Measurements from ENCODE around the gene ESD.

Gene ESD

DNA sequence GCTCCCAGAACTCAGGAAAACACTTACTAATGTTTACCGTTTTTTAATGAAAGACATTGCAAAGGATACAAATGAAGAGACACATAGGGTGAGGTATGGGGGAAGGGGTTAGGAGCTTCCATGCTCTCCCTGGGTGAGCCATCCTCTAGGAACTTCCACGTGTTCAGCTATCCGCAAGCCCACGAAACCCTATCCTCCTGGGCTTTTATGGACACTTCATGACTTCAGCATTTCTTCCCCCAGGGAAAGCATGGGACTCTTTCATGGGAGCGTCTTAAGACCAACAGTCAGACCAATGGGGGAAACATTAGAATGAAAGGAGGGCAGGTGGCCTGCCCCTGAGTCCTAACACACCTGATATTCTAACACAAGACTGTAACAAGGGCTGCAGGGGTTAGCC, 6.6 kb upstream of the ESD start:
- TF ChIP-seq TAF1 (IDR thresholded peaks at IDR 0.05; ENCODE audit: borderline replicate concordance, insufficient read depth, low read length) = no peak

DNA sequence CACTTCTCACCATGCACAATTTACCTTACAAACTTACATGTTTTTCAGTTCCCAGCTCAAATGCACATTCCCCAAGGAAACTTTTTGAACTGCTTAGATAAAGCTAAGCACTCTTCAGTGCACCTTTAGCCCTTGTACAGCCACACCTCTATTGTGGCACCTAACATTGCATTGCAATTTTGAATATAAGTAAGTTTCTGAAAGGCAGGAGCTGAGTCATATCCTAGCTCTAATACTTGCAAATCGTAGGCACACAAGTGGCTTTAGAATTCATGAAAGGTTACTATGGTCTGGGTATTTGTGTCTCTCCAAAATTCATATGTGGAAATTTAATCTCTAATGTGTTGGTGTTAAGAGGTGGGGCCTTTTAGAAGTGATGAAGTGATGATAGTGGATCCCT, 4.9 kb upstream of the ESD start:
- TF ChIP-seq TAF1 (IDR thresholded peaks at IDR 0.05; ENCODE audit: borderline replicate concordance, insufficient read depth, low read length) = no peak
- no peak for TF ChIP-seq POLR2AphosphoS5 (IDR thresholded peaks at IDR 0.05; ENCODE audit: low read depth, low read length)
- TF ChIP-seq, protein P1, sequence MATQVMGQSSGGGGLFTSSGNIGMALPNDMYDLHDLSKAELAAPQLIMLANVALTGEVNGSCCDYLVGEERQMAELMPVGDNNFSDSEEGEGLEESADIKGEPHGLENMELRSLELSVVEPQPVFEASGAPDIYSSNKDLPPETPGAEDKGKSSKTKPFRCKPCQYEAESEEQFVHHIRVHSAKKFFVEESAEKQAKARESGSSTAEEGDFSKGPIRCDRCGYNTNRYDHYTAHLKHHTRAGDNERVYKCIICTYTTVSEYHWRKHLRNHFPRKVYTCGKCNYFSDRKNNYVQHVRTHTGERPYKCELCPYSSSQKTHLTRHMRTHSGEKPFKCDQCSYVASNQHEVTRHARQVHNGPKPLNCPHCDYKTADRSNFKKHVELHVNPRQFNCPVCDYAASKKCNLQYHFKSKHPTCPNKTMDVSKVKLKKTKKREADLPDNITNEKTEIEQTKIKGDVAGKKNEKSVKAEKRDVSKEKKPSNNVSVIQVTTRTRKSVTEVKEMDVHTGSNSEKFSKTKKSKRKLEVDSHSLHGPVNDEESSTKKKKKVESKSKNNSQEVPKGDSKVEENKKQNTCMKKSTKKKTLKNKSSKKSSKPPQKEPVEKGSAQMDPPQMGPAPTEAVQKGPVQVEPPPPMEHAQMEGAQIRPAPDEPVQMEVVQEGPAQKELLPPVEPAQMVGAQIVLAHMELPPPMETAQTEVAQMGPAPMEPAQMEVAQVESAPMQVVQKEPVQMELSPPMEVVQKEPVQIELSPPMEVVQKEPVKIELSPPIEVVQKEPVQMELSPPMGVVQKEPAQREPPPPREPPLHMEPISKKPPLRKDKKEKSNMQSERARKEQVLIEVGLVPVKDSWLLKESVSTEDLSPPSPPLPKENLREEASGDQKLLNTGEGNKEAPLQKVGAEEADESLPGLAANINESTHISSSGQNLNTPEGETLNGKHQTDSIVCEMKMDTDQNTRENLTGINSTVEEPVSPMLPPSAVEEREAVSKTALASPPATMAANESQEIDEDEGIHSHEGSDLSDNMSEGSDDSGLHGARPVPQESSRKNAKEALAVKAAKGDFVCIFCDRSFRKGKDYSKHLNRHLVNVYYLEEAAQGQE (IDR thresholded peaks at IDR 0.05; ENCODE audit: insufficient read depth in 1 of 2, low read depth in 2 of 2, low read length in 2 of 2) = no peak
- no peak for TF ChIP-seq SIN3A (IDR thresholded peaks at IDR 0.05; ENCODE audit: borderline replicate concordance, insufficient read depth, low read length)
- no peak for TF ChIP-seq FOXP2 (optimal IDR thresholded peaks at IDR 0.05; ENCODE audit: borderline replicate concordance, extremely low read depth, extremely low read length, insufficient read depth)

DNA sequence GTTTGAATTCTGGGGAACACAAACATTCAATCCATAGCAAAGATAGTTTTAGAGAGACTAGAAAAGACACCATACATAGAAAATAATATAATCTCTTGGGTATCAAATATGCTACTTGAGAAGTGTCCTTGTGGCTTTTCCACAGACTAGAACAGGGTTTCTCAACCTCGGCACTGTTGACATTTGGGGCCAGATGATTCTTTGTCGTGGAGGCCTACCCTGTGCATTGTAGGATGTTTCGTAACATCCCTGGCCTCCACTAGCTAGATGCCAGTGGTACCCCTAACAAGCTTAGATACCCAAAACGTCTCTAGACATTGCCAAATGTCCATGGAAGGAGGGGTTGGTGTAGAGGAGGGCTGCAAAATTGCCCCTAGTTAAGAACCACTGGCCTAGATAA, 2.2 kb upstream of the ESD start:
- TF ChIP-seq, protein P1 (IDR thresholded peaks at IDR 0.05; ENCODE audit: insufficient read depth in 1 of 2, low read depth in 2 of 2, low read length in 2 of 2) = no peak
- TF ChIP-seq FOXP2 (optimal IDR thresholded peaks at IDR 0.05; ENCODE audit: borderline replicate concordance, extremely low read depth, extremely low read length, insufficient read depth) (no peak), SIN3A (IDR thresholded peaks at IDR 0.05; ENCODE audit: borderline replicate concordance, insufficient read depth, low read length) (no peak), TAF1 (IDR thresholded peaks at IDR 0.05; ENCODE audit: borderline replicate concordance, insufficient read depth, low read length) (no peak), POLR2AphosphoS5 (IDR thresholded peaks at IDR 0.05; ENCODE audit: low read depth, low read length) (no peak)

DNA sequence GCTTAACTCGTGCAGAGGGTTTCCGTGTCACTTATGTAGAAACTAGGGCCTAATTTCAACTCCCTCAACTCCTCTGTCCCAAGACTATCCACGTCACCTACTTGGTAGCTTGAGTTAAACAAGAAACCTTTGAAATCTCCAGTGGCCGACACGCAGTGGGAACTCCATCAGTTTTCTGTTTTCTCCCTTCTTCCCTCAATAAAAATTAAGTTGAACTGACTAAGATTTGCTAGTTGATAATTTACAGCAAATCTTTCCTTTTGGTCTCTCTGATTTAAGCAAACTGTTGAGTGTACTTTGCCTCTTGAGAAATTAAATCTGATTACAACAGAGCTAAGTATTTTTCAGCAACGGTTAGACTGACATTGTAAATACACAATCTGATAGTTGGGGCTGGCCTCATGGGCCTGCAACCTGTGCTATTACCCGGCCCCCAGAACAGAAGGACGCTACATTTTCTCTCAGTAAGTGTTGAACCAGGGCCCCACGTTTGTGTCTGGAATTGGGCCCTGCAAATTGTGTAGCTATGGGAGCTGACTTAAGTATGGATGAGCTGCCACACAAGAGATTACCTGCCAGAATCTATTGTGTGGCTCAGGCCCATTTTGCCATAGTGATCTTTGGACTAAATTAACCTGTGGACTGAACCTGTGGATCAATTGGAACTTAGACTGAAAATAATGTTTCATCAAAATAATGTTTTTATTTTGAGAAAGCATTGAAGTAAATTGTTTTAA, 708 bp upstream of the ESD start:
- TF ChIP-seq TAF1 (IDR thresholded peaks at IDR 0.05; ENCODE audit: borderline replicate concordance, insufficient read depth, low read length) = no peak
- no peak for TF ChIP-seq SIN3A (IDR thresholded peaks at IDR 0.05; ENCODE audit: borderline replicate concordance, insufficient read depth, low read length)
- no peak for TF ChIP-seq POLR2AphosphoS5 (IDR thresholded peaks at IDR 0.05; ENCODE audit: low read depth, low read length)
- no peak for TF ChIP-seq FOXP2 (optimal IDR thresholded peaks at IDR 0.05; ENCODE audit: borderline replicate concordance, extremely low read depth, extremely low read length, insufficient read depth)
- TF ChIP-seq, protein P1 (IDR thresholded peaks at IDR 0.05; ENCODE audit: insufficient read depth in 1 of 2, low read depth in 2 of 2, low read length in 2 of 2) = no peak

DNA sequence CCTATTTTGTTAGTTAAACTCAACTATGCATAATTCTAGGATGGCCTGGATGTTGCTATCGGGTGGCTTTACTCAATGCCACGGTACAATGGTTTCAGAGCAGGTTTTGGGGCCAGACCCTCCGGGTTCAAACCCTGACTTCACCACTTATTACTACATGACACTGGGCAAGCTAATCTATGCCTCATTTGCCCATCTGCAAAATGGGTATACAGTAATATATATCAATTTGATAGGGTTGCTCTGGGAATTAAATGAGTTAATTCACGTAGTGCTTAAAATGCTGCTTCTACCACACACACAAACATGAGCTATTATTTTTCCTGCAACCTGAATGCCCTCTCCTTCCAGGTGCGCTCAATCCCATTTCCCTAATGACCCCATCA, 839 bp downstream of the ESD start:
- TF ChIP-seq SIN3A (IDR thresholded peaks at IDR 0.05; ENCODE audit: borderline replicate concordance, insufficient read depth, low read length) = no peak
- TF ChIP-seq FOXP2 (optimal IDR thresholded peaks at IDR 0.05; ENCODE audit: borderline replicate concordance, extremely low read depth, extremely low read length, insufficient read depth) = no peak
- TF ChIP-seq, protein P1 (IDR thresholded peaks at IDR 0.05; ENCODE audit: insufficient read depth in 1 of 2, low read depth in 2 of 2, low read length in 2 of 2) = no peak
- TF ChIP-seq POLR2AphosphoS5 (IDR thresholded peaks at IDR 0.05; ENCODE audit: low read depth, low read length) = no peak
- no peak for TF ChIP-seq TAF1 (IDR thresholded peaks at IDR 0.05; ENCODE audit: borderline replicate concordance, insufficient read depth, low read length)

All from PFSK-1 (cell line).